ENCODE data around the gene ATL2. TPM values are rescaled to one million over a fixed set of nuclear protein-coding genes. Genes with fewer than 3 reads are reported as not detected.

Gene ATL2
- total RNA-seq, 1 experiment from 2014 or later: 85.5 TPM

DNA sequence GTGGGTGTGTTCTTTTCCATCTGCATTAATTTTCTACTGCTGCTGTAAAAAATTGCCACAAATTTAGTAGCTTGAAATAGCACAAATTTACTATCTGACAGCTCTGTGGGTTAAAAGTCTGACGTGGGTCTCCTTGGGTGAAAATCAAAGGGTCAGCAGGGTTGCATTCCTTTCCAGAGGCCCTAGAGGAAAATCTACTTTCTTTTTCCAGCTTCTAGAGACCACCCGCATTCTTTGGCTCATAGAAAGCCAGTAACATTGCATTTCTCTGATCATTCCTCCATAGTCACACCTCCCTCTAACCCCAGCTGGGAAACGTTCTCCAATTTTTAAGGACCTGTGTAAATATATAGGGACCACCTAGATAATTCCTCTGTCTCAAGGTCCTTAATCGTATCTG is 128.8 kb downstream of the ATL2 start:
- H3K4me1 ChIP-seq (ENCODE audit: insufficient read depth, low read length, poor library complexity, severe bottlenecking): no peaks in the 10 kb centered on the region
- CTCF ChIA-PET: no interaction called here
- no peak overlapping the region for H3K27ac ChIP-seq (ENCODE audit: low read depth, low read length, poor library complexity, severe bottlenecking)
- TF ChIP-seq, protein P1, sequence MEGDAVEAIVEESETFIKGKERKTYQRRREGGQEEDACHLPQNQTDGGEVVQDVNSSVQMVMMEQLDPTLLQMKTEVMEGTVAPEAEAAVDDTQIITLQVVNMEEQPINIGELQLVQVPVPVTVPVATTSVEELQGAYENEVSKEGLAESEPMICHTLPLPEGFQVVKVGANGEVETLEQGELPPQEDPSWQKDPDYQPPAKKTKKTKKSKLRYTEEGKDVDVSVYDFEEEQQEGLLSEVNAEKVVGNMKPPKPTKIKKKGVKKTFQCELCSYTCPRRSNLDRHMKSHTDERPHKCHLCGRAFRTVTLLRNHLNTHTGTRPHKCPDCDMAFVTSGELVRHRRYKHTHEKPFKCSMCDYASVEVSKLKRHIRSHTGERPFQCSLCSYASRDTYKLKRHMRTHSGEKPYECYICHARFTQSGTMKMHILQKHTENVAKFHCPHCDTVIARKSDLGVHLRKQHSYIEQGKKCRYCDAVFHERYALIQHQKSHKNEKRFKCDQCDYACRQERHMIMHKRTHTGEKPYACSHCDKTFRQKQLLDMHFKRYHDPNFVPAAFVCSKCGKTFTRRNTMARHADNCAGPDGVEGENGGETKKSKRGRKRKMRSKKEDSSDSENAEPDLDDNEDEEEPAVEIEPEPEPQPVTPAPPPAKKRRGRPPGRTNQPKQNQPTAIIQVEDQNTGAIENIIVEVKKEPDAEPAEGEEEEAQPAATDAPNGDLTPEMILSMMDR (conservative IDR thresholded peaks at IDR 0.05; ENCODE audit: low read depth, low read length): no peak
- no peak for TF ChIP-seq EZH2 (IDR thresholded peaks at IDR 0.05; ENCODE audit: borderline replicate concordance, low read depth, low read length, poor library complexity, severe bottlenecking)
- no peaks in the 10 kb centered on the region for H3K27me3 ChIP-seq (replicated peaks; ENCODE audit: insufficient read depth, low read depth, low read length, poor library complexity)
- no peaks in the 10 kb centered on the region for H3K9me3 ChIP-seq (ENCODE audit: low read depth, low read length, poor library complexity, severe bottlenecking)
- no peaks in the 10 kb centered on the region for H3K36me3 ChIP-seq (ENCODE audit: insufficient read depth, low read length, poor library complexity, severe bottlenecking)
- intact Hi-C loops (cut with micrococcal nuclease; ENCODE audit: unreplicated experiment): no loop called here
- BruUV-seq (replicated peaks): no TSS peak
- no peak overlapping the region for H3K4me3 ChIP-seq (ENCODE audit: low read depth, low read length, poor library complexity, severe bottlenecking)
- POLR2A ChIA-PET (ENCODE audit: low non-redundant PET): no interaction called here
- no peak for DNase-seq (ENCODE audit: low spot score)

DNA sequence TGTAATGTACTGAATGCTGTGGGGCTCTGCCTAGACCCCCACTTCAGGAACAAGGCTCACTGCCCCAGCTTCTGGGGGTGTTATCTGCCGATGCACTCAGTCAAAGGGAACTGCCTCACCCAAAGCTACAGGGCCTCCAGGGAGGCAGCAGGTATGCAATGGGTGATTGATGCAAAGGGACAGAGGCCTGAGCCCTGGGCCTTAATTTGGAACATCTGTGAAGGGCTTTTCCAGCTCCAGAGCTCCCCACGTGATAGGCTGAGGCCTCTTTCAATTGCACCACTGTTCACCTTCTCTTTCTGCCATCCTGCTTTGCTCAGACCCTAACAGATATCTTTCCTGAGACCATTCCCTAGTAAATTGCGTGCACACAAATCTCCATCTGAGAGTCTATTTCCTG is 131.0 kb downstream of the ATL2 start:
- CTCF ChIA-PET: no interaction called here
- Histone ChIP-seq H3K4me3 (ENCODE audit: low read depth, low read length, poor library complexity, severe bottlenecking) (no peak overlapping the region), H3K27me3 (replicated peaks; ENCODE audit: insufficient read depth, low read depth, low read length, poor library complexity) (no peaks in the 10 kb centered on the region), H3K4me1 (ENCODE audit: insufficient read depth, low read length, poor library complexity, severe bottlenecking) (no peaks in the 10 kb centered on the region), H3K27ac (ENCODE audit: low read depth, low read length, poor library complexity, severe bottlenecking) (no peak overlapping the region), H3K9me3 (ENCODE audit: low read depth, low read length, poor library complexity, severe bottlenecking) (no peaks in the 10 kb centered on the region), H3K36me3 (ENCODE audit: insufficient read depth, low read length, poor library complexity, severe bottlenecking) (no peaks in the 10 kb centered on the region)
- intact Hi-C loops (cut with micrococcal nuclease; ENCODE audit: unreplicated experiment): no loop called here
- TF ChIP-seq EZH2 (IDR thresholded peaks at IDR 0.05; ENCODE audit: borderline replicate concordance, low read depth, low read length, poor library complexity, severe bottlenecking): no peak
- TF ChIP-seq, protein P1 (conservative IDR thresholded peaks at IDR 0.05; ENCODE audit: low read depth, low read length): no peak
- no peak for DNase-seq (ENCODE audit: low spot score)
- no TSS peak for BruUV-seq (replicated peaks)
- POLR2A ChIA-PET (ENCODE audit: low non-redundant PET): no interaction called here

DNA sequence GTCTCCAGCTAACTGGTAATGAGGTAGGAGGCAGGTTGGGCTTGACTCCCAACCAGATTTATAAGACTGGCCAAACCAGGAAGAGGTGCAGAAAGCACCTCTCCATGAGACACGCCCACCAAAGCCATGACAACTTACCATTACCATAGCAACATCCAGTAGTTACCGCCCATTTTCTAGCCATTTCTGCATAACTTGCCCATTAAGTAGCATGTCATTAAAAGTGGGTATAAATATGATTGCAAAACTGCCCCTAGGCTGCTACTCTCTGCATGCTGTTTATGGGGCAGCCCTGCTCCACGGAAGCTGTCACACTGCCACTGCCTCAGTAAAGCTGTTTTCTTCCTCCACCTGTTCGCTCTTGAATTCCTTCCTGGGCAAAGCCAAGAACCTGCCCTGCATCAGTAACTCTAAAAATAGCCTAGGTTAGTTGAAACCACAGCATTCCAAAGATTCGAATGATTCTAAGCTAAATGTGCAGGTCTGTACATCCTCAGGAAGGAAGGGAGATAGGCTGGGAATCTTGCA is 131.9 kb downstream of the ATL2 start:
- intact Hi-C loops (cut with micrococcal nuclease; ENCODE audit: unreplicated experiment): no loop called here
- no peaks in the 10 kb centered on the region for H3K4me1 ChIP-seq (ENCODE audit: insufficient read depth, low read length, poor library complexity, severe bottlenecking)
- no peaks in the 10 kb centered on the region for H3K9me3 ChIP-seq (ENCODE audit: low read depth, low read length, poor library complexity, severe bottlenecking)
- no peak overlapping the region for H3K4me3 ChIP-seq (ENCODE audit: low read depth, low read length, poor library complexity, severe bottlenecking)
- H3K36me3 ChIP-seq (ENCODE audit: insufficient read depth, low read length, poor library complexity, severe bottlenecking): no peaks in the 10 kb centered on the region
- BruUV-seq (replicated peaks): no TSS peak
- no peaks in the 10 kb centered on the region for H3K27me3 ChIP-seq (replicated peaks; ENCODE audit: insufficient read depth, low read depth, low read length, poor library complexity)
- DNase-seq (ENCODE audit: low spot score): no peak
- no peak for TF ChIP-seq EZH2 (IDR thresholded peaks at IDR 0.05; ENCODE audit: borderline replicate concordance, low read depth, low read length, poor library complexity, severe bottlenecking)
- TF ChIP-seq, protein P1 (conservative IDR thresholded peaks at IDR 0.05; ENCODE audit: low read depth, low read length): no peak
- no peak overlapping the region for H3K27ac ChIP-seq (ENCODE audit: low read depth, low read length, poor library complexity, severe bottlenecking)
- CTCF ChIA-PET: no interaction called here
- POLR2A ChIA-PET (ENCODE audit: low non-redundant PET): no interaction called here

Measured in A673 (cell line).